K562 (cell line): ENCODE measurements around the gene AGK.

ENCODE experiments used
- ARNT ChIP-seq, 2 experiments: fragments of 450-650 bp; IDR thresholded peaks; 2 replicates each; pipeline ENCODE4 v1.6.1; 2016; ENCODE audit warnings: mild to moderate bottlenecking in 1 of 2
- CHCHD3 ChIP-seq: fragments of 250-450 bp; sonication (Bioruptor Pico); IDR thresholded peaks from 2 replicates; pipeline ENCODE4 v2.1.2; 2022; ENCODE audit warnings: mild to moderate bottlenecking
- MAFK ChIP-seq: IDR thresholded peaks from 2 replicates; pipeline ENCODE4 v1.6.1; 2011; ENCODE audit warnings: low read length, improper control_type of control experiment
- TF ChIP-seq, protein P1 (sequence below), 2 experiments: fragments of 450-650 bp; formaldehyde crosslinking in 1 of 2; IDR thresholded peaks; 2 replicates each; pipeline versions ENCODE4 v1.4.0 to v1.6.1; 2014 to 2020; ENCODE audit warnings: mild to moderate bottlenecking in 2 of 2, borderline replicate concordance in 1 of 2, low read depth in 1 of 2
- TF ChIP-seq, protein P2 (sequence below), 3 experiments: IDR thresholded peaks in 2 of 3; conservative IDR thresholded peaks in 1 of 3; 2 replicates each; pipeline ENCODE4 v1.5.1; 2011 to 2012; ENCODE audit warnings: low read length in 3 of 3, mild to moderate bottlenecking in 3 of 3, control low read depth in 2 of 3, improper control_type of control experiment in 1 of 3, inconsistent platforms in 1 of 3, low read depth in 1 of 3, mixed read lengths in 1 of 3, moderate library complexity in 1 of 3; ENCODE audit not compliant: insufficient read depth in 2 of 3

DNA sequence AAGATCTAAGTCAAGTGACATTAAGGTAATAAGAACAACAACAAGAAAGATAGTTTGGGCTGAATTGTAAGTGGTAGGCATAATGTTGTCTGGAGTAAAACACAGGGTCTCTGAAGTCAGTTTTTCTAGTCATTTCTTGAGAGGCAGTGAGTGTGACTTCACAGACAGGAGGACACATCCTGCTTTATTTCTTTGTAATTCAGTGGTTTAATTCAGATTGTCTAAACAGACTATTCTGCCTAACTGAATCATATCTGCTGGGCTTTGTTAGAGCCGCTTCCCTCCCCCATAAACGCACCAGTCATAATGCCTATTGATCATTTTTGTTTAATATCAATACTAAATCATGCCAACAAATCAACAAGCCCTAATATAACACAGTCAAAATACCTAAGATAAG is 46.8 kb downstream of the AGK start:
- TF ChIP-seq, protein P1, sequence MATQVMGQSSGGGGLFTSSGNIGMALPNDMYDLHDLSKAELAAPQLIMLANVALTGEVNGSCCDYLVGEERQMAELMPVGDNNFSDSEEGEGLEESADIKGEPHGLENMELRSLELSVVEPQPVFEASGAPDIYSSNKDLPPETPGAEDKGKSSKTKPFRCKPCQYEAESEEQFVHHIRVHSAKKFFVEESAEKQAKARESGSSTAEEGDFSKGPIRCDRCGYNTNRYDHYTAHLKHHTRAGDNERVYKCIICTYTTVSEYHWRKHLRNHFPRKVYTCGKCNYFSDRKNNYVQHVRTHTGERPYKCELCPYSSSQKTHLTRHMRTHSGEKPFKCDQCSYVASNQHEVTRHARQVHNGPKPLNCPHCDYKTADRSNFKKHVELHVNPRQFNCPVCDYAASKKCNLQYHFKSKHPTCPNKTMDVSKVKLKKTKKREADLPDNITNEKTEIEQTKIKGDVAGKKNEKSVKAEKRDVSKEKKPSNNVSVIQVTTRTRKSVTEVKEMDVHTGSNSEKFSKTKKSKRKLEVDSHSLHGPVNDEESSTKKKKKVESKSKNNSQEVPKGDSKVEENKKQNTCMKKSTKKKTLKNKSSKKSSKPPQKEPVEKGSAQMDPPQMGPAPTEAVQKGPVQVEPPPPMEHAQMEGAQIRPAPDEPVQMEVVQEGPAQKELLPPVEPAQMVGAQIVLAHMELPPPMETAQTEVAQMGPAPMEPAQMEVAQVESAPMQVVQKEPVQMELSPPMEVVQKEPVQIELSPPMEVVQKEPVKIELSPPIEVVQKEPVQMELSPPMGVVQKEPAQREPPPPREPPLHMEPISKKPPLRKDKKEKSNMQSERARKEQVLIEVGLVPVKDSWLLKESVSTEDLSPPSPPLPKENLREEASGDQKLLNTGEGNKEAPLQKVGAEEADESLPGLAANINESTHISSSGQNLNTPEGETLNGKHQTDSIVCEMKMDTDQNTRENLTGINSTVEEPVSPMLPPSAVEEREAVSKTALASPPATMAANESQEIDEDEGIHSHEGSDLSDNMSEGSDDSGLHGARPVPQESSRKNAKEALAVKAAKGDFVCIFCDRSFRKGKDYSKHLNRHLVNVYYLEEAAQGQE (IDR thresholded peaks at IDR 0.05; ENCODE audit: borderline replicate concordance): no peak
- TF ChIP-seq, protein P1 (CRISPR knock-in tag; IDR thresholded peaks at IDR 0.05; ENCODE audit: low read depth): no peak
- TF ChIP-seq MAFK (no peak), ARNT (IDR thresholded peaks at IDR 0.05) (no peak), CHCHD3 (CRISPR knock-in tag) (no peak)
- TF ChIP-seq, protein P2, sequence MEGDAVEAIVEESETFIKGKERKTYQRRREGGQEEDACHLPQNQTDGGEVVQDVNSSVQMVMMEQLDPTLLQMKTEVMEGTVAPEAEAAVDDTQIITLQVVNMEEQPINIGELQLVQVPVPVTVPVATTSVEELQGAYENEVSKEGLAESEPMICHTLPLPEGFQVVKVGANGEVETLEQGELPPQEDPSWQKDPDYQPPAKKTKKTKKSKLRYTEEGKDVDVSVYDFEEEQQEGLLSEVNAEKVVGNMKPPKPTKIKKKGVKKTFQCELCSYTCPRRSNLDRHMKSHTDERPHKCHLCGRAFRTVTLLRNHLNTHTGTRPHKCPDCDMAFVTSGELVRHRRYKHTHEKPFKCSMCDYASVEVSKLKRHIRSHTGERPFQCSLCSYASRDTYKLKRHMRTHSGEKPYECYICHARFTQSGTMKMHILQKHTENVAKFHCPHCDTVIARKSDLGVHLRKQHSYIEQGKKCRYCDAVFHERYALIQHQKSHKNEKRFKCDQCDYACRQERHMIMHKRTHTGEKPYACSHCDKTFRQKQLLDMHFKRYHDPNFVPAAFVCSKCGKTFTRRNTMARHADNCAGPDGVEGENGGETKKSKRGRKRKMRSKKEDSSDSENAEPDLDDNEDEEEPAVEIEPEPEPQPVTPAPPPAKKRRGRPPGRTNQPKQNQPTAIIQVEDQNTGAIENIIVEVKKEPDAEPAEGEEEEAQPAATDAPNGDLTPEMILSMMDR (IDR thresholded peaks at IDR 0.05 in 2 of 3, conservative IDR thresholded peaks at IDR 0.05 in 1 of 3; ENCODE audit: insufficient read depth in 2 of 3, low read depth in 1 of 3, low read length in 3 of 3): no peak
